SKM-1 (cell line): Measurements from ENCODE around the gene SYNJ2.

ENCODE experiments used
- DNase-seq: peaks from one replicate; lab custom pipeline; 2025; ENCODE audit not compliant: unreplicated experiment; lab: John Stamatoyannopoulos, UW

SYNJ2 gene

DNA sequence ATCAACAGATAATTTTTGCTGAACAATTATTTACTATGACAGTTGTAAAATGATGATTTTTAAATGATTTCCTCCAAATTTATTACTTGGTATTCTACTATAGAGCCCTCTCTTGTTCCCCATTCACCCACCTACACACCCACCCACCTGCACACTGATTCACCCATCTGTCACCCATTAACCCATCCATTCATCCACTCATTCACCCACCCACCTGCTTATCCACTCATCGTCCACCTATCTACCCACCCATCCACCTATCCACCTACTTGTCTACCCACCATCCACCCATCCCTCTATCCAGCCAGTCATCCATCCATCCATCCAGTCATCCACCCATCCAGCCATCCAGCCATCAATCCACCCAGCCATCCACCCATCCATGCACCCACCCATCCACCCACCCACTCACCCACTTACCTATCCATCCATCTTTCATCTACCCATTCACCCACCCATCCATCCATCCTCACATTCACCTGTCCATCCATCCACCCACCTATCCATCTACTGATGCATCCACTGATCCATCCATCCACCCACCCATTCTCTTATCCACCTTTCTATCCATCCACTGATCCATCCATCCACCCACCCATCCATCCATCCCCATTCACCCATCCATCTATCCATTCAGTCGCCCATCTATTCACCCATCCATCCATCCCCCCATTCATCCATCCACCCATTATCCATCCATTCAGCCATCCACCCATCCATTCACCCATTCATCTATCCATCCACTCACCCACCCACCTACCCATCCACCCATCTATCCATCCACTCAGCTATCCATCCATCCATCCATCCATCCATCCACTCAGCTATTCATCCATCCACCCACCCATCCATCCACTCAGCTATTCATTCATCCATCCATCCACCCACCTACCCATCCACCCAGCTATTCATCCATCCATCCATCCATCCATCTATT, 72.0 kb downstream of the SYNJ2 start:
- DNase-seq = no peak

DNA sequence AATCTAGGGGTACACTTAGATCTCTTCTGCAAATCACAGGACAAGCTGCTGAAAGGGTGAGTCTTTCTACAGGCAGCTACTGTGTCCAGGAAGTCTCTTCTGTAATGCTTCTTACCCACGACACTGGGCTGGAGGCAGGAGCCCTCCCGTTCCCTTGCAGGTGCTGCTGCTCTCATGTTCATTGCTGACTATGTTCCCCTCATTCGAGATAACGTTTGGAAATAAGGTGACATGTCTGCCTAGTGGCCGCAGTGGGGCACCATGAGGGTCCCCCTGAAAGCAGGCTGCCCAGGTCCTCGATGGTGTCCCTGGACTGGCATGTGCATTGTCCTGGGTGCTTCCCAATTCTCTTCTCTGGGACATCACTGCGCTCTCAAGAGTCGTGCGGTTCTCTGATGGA, 74.7 kb downstream of the SYNJ2 start:
- no peak for DNase-seq

DNA sequence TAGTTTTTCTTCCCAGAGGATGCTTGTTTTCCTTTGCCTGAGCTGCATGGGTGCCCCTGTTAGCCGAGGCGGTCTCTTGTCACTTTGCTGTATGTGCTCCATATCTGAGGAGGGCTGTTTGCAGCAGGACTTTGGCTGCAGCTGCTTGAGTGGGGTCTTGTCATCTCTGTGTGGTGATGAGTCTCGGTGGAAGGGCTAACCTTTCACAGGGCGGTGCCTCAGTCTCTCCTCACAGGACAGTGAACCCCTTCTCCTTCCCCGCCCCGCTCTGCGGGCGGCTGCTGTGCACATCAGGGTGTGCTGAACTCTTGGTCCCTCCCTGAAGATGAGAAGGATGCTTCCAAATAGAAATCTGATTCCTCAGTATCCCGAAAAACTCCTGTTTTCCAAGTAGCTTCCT, 75.1 kb downstream of the SYNJ2 start:
- DNase-seq = no peak

DNA sequence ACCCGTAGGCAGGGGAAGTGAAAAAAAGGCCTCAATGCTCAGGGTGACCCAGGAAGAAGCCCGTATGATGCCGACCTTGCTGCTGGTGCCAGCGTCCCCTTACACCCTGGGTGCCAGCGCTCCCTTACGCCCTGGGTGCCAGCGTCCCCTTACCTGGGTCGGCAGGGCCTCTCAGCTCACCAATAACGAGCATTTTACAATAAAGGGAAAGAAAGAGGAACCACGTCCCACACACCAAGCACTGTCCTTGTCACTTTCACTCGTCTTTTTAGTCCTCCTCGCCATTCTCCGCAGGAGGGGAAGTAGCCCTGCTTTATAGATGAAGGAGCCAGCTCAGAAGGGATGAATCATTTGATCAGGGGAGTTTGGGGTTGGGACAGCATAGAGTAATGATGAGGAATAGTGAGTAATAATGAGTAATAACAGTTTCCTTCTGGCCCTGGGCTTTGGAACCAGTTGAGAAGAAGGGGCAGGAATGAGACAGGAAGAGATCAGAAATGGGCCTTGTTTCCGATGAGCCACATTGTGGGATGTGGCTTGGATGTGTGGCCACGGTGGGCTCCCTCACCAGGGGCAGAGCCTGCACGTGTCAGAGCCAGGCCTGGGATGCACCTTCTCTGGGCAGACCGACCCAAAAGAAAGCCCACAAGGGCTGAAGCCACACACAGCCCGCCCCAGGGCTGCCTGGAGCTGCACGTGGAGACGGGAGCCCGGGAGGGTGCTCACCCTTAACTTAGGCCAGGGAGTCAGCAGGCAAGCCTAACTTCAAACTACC, 75.7 kb downstream of the SYNJ2 start:
- no peak for DNase-seq

DNA sequence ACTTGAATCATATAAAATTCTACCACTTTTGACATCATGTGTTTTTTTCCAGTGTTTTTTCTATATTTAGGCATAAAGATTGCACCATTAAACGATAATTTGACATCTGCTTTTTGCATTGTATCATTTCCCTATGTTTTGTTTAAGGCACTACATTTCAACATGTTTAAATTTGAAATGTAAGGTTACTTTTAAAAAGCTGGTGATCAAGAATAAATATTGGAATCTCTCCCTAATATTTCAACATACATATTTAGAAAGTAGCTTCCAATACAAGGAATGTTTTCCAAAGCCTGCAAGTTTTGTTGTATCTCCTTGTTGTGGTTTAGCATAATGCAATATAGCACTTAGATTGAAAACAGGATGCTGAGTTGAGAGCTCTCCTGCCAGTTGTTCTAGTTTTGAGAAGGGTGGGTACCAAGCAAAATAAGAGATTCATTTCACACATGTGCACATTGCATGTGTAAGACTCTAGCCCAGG, 76.5 kb downstream of the SYNJ2 start:
- DNase-seq = no peak

DNA sequence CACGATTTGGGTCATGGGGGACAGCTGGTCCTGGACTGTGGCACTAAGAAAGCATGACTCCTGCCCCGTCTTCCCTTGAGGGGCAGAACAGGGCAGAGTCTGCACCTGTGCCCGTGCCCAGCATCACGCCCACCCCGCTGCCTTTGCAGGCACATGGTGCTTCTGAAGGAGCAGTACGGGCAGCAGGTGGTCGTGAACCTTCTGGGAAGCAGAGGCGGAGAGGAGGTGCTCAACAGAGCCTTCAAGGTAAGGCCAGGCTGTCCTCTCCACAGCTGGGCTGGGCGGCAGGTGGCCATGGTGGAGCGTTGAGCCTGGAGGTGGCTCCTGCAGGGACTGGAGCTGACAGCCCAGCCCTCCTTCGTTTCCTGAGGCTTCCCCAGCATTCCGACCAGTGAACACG, 77.4 kb downstream of the SYNJ2 start:
- DNase-seq = no peak

DNA sequence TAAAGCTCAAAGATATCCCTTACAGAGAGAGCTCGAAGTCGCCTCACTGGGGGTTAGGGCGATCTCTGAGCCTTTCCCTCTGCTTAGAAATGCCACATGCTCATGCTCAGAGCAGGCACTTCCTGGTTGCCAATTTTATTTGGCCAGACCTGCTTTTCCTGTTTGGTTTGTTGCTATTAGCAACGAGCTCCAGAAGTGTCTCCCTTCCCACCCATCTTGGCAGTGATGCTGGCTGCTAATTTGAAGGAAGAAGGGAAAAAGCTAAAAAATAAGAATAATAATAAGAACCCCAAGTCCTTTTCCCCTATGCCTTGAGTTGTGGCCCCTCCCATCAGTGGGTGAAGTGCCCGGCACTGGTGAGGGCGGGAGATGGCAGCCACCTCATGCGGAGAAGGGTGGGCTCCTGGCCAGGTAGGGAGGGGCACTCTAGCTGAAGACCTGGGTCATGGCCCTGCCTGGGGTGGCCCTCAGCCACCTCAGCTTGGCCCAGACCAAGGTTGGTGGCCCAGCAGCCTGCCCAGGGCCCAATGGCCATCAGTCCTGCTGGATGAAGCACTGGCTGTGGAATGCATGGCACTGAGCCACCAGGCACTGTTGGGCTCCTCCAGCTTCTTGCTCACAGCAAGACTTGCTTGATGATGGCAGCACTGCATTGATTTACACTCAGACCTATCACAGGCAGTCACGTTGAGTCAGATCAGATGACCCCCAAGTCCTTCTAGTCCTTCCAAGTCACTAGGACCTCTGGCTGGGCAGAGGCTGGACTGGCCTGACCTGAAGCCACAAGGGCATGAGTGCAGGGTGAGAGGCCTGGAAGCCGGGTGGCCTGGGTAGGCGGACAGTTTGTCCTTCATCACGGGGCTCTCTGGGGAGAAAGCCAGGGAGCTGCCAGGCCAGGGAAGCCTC, 79.0 kb downstream of the SYNJ2 start:
- DNase-seq = no peak

DNA sequence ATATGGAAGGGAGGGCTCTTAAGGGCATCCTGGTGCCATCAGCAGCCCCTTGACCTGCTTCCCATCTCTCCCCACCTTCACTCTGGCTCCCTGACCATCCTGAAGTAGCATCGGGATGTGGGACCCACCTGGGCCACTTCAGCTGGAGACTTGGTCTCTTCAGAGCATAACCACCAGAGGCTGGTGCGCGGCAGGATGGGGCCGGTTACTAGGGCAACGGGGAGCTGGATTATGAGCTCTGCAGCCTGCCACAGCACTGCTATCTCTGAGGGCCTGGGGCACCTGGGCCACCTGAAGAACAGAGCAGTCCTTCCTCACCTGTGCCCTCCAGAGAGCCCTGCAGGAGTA, 79.7 kb downstream of the SYNJ2 start:
- no peak for DNase-seq

DNA sequence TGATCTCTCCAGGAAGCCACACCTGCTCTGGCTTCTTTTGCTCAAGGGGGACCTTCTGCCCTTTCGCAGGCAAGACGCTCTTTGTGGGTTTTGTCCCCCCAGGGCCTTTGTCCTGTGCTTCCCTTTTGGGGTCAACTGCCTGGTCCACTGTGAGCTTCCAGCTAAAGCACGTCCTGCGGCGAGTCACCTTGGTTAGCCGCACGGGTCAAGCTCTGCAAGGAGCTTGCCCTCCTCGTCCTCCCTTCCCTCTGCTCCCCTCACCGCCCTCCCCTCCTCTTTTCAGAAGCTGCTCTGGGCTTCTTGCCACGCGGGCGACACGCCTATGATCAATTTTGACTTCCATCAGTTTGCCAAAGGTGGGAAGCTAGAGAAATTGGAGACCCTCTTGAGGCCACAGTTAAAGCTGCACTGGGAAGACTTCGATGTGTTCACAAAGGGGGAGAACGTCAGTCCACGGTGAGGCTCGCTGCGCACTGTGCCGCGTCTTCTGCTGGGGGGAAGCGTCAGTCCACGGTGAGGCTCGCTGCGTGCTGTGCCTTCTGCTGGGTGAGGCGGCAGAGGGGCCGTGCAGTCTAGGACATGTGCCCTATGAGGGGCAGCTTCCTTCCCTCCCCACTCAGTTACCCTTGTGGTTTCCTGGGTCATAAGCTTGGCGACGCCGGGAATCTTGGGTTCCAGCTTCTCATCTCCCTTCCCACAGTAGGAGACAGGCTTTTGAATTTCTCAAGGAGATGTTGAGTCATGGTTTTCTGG, 80.2 kb downstream of the SYNJ2 start:
- DNase-seq = no peak

DNA sequence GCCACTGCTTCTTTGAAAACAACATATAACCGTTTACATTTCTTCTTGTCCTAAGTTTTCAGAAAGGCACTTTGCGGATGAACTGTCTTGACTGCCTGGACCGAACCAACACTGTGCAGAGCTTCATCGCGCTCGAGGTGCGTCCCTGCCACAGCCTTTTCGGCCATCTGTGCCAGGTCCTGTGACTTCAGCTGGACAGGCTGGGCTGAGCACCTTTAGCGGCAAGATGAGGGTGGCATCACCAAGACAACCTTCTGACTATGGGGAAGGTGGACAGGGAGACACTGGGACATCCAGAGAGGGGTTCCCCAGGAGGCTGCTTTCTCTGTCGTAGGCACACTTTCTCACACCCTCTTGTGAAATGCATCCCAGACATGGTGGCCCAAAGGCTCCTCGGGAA, 82.1 kb downstream of the SYNJ2 start:
- DNase-seq = no peak

DNA sequence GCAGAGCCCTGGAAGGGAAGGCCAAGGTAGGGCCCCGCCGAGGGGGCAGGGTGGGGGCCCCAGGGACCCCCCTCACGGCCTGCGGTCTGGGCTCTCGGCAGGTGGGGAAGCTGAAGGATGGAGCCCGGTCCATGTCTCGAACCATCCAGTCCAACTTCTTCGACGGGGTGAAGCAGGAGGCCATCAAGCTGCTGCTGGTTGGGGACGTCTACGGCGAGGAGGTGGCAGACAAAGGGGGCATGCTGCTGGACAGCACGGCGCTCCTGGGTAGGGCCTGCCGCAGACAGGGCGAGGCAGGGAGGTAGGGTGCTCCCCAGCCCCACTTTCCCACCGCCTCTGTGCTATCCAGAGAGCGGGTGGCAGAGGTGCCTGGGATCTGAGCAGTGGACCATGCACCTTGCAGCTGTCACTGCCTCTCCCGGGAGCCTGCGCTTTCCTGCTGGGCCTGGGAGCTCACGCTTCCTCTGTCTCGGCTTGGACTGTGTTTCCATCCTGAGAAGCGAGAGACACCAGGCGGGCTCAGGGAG, 83.1 kb downstream of the SYNJ2 start:
- no peak for DNase-seq

DNA sequence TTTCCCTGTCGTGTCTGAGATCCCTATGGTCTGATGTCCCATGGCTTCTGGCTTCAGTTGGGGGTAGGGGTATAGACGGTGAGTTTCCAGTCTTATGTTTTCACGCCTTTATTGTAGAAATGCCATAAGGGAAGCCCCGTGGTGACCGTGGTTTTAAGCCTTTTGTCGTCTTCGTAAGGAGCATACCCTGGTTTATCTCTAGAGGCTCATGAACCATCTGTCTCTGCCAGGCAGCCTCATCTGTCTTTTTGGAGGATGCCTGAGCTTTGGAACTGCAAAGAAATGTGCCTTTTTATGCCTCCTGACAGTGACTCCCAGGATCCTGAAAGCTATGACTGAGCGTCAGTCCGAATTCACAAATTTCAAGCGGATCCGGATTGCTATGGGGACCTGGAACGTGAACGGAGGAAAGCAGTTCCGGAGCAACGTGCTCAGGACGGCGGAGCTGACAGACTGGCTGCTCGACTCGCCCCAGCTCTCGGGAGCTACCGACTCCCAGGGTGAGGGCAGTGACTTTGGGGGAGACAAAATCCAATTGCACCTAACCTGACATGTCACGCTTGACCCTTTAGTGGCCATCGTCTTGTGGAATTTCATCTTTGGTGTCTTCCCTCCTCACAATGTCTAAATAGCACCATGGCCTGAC, 84.6 kb downstream of the SYNJ2 start:
- DNase-seq = no peak

DNA sequence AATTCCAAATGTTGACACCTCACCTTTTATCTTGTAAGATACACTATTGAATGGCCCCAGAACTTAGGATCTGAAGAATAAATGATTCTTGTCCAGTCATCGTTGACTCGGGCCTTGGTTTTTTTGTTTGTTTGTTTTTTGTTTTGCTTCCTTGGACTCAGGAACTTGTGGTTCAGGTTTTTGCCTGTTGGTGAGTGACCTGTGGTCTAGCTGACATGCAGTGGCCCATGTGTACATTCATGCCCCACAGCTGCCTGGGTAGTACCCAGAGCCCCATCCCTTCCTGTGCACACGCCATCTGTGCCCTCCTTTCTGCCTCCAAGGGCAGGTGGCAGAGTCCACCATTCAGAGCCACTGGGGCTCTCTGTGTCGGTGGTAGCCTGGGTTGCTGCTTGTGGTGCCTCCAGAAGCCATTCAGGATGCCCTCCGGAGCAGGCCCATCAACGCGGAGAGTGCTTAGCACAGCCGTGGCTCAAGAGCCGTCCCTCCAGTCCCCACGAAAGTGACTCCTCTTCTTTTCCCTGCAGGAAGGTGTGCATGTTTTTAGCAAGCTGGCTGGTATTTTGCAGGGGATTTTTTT, 85.9 kb downstream of the SYNJ2 start:
- no peak for DNase-seq

DNA sequence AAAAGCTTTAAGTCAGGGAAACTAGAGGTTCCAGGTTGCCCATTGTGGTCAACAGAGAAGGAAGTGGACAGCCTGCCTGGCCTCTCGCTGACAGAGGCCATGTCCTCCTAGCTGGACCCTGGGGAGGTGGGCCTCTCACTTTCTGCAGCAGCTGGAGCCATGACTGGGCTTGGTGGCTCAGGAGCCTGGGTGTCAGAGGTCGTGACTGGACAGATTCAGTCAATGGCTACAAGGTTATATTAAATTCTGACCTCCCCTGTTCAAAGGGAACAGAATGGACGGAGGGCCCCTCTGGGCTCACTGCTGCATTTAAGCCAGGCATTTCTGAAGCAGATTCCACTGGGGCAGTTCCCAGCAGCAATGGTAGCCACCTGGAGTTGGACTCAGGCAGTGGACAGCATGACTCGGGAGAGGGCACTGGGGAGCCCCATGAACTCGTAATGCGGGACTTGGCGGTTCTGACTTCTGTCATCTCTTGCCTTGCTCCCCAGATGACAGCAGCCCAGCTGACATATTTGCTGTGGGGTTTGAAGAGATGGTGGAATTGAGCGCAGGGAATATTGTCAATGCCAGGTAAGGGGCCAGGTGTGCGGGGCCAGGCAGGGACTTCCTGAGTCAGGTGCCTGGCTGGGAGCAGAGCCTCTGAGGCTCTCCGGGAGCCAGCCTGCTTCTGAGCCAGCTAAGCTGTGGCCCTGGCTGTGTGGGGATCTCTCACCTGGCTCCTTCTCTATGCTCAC, 86.7 kb downstream of the SYNJ2 start:
- DNase-seq = no peak

DNA sequence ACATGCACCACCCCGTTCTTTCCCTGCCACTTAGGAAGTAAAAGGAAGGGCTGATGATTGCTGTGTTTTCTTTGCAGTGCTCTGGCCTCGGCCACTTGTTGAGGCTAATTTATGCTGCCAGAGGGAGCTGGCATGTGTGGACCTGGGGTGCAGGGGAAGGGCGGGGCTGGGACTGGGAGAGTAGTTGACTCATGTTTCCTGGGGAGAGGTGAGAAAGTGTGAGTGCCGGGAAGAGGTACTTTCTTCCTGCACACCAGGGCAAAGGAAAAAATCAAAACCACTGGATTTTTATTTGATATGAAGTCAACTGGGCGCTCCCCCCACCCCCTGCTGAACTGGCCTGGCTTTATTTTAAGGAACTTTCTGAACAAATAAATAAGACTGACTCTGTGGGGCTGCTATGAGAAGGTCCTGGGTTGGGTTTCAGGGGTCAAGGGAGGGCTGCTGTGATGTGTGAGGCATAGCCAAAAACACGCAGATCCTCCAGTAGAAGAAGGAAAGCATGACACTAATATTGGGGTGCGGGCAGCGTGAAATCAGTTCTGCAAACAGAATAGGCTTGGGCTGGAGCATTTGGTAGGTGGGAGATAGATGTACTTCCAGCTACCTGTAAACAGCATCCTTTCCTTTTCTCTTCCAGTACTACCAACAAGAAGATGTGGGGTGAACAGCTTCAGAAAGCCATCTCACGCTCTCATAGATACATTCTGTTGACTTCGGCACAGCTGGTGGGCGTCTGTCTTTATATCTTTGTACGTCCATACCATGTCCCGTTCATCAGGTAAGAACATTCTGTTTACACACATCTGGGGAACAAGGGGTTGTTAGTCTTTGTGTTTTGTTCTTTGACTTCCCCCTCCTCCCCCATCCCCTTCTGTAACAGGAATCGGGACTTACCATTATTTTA, 87.5 kb downstream of the SYNJ2 start:
- DNase-seq = no peak

DNA sequence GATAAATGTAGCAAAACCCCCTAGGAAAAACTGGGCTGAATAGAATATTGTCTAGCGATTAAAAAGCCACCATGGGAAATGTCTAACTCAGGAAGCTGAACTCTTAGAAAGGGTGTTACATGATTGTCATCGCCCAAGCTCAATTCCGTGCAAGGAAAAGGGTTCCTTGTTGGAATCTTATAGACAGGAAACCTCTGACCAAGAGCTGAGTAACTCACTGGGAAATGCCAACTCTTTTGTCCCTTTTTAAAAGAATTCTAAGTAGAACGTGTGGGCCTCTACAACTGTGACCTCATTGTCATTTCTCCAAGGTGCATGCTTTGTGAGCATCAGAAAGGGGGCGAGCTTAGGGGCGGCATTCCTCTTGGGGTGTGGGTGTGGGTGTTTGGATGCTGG, 88.1 kb downstream of the SYNJ2 start:
- no peak for DNase-seq

DNA sequence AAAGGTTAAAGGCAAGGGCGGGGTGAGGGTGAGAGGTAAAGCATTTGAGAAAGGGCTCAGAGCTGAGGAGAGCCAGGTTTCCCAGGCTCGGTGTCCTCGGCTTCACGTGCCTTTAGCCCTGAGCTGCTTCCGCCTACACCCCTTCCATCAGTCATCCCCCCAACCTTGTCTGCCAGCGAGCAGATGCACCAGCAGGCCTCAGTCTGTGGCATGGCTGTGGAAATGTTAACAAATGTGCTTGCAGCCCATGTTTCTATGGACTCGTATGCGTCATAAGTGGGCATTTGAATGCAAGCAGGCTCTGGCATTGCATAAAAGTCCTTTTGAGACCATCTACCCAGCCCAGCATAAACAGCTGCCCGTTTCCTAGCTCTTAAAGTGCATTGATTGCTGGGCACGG, 88.8 kb downstream of the SYNJ2 start:
- no peak for DNase-seq
